GM11168 (cell line): ENCODE results near the gene SMURF2.
"Not testable (repeated sequence)": the region's sequence is repeated elsewhere in the genome, so short reads cannot be mapped to it uniquely, and the experiment has no call there.

ENCODE experiments used
- in situ Hi-C: fragments of 300-500 bp; cut with MboI; formaldehyde crosslinking; loops from one replicate; pipeline ENCODE4 v1.12.0; 2022; ENCODE audit warnings: low sequenced_read_pairs; ENCODE audit not compliant: unreplicated experiment

SMURF2 gene

DNA sequence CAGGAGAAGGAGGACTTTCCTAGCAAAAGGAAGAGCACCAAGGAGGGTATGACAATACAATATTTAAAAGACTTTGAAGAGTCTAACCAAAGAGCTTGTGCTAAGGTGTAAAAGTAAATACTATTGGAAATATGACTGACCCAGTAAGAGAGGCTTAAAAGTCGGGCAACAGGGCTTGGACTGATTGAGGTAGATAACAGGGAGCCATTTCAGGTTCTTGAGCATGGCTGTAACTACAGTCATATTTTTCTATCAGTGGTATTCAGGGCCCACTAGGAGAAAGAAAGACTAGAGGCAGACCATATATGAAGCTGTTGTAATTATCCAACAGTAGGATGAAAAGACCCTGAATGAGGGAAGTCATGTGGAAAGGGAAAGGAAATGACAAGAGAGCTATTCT lies 62.3 kb downstream of the SMURF2 start:
- in situ Hi-C loops, result no loop called here

DNA sequence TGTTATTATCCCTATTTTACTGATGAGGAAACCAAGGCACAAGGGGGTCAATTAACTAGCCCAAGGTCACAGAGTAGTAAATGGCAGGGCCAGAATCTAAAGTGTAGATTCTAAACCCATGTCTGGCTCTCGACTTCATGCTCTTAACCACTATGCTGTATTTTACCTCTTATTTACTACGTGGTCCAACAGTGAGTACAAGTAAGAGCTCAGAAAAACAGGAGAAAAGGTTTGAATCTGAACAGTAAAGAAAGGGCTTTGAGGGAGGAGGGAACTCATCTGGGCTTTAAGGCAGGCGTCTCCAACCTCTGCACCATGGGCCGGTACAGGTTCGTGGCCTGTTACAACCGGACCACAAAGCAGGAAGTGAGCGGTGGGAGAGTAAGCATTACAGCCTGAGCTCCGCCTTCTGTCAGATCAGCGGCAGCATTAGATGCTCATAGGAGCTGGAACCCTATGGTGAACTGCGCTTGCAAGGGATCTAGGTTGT lies 62.9 kb downstream of the SMURF2 start:
- in situ Hi-C loops, result no loop called here

DNA sequence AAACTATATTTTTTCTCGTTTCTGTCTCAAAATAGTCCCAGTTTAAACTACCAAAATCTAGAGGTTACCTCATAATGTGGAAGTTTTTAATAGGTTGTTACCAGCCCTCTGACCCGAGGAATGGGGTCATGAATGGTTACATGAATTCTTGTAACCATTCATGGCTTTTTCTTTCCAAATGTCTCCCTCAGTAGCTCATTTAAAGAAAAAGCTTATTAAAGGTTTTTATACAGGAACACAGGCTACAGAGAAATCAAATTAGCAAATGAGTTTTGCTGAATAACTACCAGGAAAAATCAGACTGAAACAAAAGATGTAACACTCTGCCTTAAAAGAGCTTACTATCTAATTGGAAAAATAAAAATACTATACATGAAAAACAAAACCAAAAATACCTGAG lies 63.4 kb downstream of the SMURF2 start:
- in situ Hi-C loops, result no loop called here

DNA sequence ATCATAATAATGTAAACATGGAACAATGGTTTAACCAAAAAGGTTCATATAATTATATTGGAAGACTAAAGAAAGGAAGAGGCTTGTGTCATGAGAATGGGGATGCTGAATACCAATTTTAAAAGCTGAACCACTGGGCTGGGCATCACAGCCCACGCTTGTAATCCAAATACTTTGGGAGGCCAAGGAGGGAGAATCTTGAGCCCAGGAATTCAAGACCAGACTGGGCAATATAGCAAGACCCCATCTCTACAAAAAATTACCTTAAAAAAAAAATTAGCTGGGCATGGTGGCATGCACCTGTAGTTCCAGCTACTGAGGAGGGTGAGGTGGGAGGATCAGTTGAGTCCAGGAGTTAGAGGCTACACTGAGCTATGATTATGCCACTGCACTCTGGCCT lies 65.1 kb downstream of the SMURF2 start:
- in situ Hi-C loops, result no loop called here

DNA sequence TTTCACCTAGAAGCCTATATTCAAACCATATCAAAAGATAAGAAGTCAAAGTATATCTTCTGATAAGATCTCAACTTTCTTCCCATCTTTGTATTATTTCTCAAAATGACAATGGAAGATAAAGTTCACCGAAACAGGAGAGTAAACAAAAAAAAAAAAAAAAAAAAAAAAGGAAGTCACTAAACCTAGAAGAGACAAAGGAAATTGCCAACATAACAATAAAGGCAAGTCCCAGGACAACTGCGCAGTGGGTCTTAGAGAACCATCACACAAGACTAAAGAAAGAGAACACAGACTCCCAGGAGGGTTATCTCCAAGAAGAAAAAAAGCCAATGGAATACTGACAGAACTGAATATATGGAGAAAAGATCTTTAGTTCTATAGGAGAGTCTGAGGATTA lies 65.7 kb downstream of the SMURF2 start:
- in situ Hi-C loops, result no loop called here

DNA sequence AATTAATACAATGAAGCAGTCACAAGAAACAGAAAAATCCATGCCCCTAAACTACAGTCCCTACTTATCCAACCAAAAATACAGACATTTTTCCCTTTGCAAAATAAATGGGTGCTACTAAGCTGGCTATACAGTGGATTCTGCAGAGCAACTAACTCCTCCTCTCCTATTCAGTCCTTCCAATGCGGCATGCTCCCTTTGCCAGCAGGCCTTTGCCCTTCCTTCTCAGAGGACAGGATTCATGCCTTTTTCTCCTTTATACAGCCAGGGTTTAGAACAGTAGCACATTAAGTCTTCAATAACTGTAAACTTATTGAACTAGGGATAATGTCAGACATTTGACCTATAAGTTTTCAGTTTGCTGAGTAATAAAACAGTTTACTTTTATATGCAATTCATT lies 70.2 kb downstream of the SMURF2 start:
- in situ Hi-C loops, result no loop called here

DNA sequence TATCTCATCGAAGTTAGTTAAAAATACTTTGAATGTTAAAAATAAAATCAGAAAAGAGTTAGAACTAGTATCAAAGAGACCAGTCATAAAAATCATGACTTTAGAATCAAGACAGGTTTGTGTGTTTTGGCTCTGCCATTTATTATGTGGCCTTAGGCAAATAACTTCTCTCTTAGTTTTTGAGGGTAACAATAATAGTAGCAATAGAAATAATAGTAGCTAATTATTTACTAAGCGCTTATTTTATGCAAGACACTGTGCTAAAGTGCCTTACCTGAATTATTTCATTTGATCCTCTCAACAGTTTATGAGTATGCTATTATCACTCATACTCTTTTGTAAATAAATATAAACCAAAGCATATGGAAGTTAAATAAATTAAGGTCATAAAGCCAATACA lies 77.0 kb downstream of the SMURF2 start:
- in situ Hi-C loops, result no loop called here

DNA sequence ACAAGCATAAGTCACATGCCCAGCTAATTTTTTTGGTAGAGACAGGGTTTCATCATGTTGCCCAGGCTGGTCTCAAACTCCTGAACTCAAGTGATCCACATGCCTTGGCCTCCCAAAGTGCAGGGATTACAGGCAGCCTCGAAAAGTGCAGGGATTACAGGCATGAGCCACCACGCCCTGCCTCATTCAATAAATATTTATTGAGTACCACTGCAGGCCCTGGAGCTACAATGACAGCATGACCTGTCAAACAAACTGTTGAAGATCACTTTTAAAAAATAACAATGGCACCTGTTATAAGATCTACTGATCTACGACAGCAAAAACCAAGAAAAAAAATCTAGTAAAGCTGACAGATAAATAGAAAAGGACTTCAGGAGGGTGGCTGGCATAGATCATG lies 79.1 kb downstream of the SMURF2 start:
- in situ Hi-C loops, result no loop called here

DNA sequence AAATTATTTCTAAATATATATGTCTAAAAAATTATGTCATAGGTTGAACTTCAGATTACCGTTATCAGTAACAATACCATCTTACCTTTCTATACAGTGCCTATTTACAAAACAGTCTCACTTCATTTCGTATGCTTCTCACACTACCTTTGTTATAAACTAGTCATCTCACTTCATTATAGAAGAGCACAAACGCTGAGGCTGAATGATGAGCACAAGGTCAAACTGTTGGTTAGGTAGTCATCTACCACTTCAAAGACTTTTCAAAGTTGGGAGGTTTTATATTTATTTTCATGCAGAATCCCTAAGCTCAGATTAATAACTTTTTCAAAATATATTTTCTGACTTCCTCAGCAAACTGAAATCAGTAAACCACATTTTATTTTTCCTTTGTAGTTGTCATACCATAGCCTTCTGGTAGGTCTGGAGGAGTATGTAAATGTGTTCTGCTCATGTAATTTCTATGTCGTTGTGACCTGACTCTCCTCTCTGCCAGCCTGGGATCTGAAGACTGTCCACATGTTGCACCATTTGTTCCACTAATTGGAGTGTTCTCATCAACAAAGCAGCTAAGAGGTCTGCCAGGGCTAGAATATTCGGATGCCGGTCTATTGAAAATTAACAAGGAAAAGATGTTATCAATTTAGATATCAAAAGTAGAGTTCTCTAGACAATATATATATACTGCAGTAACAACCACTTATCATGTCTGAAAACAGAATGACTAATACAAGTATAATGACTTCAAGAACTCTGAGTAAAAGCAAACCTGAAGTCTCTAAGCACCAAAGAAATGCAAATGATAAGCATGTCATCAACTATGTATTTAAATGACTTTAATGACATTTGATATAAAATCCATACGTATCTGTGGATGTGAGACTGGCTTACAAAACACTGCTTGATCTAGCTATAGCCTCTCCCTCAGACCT lies 81.5 kb downstream of the SMURF2 start:
- in situ Hi-C loops, result no loop called here

DNA sequence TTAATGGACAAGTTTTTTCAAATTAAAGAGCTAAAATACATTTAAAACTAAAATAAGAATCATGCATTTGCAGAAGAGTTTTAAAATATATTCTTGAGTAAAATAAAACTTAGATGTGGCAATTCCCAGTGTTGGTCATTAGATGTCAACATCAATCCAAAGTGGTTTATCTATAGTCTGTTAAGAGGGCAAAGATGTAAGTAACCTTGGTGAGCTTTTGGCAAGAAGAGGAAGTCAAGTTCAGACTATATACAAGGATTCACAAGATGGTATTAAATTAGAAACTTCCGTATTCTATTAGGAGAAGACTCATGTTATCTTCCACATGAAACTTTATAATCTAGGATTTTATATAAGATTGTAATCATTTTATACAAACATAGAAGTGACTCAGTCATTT lies 82.2 kb downstream of the SMURF2 start:
- in situ Hi-C loops, result no loop called here

DNA sequence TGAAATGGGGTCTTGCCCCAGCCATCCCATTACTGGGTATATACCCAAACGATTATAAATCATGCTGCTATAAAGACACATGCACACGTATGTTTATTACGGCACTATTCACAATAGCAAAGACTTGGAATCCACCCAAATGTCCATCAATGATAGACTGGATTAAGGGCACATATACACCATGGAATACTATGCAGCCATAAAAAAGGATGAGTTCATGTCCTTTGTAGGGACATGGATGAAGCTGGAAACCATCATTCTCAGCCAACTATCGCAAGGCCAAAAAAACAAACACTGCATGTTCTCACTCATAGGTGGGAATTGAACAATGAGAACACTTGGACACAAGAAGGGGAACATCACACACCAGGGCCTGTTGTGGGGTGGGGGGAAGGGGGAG lies 85.1 kb downstream of the SMURF2 start:
- in situ Hi-C loops, result not testable (repeated sequence)

DNA sequence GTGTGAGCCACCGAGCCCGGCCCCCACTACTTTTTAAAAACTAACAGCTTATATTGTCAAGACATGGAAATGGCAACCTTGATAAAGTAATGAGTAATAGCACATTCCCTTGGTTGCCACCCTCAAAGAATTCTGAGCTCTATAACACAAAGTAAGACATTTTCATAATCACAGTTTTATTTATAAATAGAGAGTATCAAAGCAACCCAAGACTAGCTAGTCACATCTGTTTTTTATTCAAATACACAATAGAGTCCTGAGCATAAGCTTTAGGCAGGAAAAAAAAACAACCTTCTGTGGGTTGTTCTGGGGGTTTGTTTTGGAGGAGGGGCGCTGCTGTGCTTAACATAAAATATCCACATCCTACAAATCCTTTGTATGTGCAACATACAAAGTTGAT lies 86.7 kb downstream of the SMURF2 start:
- in situ Hi-C loops, result no loop called here

DNA sequence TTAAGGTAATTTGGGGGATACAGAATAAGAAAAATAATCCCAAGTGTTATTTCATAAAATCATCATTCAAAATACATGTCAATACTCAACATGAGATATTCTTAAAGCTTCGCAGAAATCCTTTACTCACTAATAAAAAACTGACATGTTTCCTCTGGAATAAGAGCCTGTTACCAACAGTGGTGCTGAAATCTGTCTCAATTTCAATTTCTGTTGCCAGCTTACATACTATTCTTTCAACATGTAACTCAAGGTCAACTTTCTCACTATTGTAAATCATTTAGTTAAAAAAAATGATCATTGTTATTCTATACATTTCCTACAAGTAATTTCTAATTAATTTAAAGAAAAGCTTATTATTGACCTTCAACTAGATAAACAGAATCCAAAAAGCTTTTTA lies 87.5 kb downstream of the SMURF2 start:
- in situ Hi-C loops, result no loop called here

DNA sequence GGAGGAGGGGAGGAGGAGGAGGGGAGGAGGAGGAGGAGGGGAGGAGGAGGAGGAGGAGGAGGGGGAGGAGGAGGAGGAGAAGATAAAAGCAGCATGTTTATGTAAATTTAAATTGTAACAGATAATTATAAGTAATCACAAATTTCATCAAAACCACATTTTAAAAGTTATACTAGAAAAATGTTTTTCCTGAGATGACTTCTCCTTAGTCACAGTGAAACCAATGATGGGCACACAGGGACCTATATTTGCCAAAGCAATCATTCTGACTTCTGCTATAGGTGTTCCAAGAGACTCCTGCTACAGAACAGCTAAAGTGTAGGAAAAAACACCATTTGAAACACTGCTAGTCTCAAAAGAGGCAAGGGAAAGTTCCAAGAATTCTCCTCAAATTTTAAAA lies 88.9 kb downstream of the SMURF2 start:
- in situ Hi-C loops, result no loop called here

DNA sequence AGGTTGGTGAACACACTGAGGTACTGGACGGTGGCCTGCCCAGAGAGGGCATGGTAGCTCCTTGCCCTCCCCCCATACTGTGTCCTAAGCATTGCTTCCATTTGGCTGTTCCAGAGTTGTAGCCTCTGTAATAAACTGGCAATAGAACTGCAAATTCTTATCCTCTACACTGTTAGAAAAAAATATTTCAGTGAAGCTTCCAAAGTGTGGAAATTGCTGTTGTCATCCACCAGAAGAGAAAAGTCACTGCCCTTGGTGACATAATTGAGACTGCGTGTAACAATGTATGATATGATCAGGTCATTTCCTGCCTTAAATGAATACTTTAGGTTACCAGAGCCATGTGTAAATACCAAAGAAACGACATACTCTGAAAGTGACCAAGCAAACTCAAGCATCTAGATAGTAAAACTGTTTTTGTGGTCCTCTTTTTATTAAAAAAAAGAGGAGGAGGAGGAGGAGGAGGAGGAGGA lies 89.4 kb downstream of the SMURF2 start:
- in situ Hi-C loops, result no loop called here

DNA sequence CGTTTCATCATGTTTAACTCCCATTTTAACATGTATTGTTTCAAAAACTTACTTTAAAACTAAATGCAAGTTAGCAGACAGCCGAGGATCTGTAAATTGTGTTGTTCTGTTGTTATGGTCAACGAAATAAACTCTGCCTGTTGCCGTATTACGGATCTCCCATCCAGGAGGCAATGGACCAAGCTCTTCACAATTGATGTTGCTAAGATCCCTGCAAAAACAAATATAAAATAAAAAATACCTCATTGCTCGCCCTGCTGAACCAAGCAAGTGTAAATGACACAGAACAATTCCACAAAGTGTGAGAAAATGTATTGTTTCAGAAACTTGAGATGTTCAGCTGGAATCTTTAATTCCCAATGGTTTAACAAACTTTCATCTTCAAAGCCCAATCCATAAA lies 90.4 kb downstream of the SMURF2 start:
- in situ Hi-C loops, result no loop called here

DNA sequence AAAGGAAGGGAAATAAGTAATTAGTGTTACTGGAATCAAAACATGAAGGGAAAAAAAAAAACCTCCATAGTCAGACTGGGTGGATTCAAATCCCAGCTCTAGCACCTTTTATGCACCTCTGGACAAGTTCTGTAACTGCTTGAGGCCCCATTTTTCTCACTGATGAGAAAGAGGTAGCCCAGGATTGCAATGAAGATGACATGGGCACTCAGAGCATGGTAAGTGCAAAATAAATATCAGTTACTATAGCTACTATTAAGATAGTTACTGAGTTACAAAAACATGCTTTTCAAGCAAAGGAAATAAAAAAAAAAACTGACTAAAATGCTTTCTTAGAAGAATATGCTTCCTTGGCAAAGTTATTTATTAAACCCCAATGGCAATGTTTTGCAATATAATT lies 96.5 kb downstream of the SMURF2 start:
- in situ Hi-C loops, result no loop called here

DNA sequence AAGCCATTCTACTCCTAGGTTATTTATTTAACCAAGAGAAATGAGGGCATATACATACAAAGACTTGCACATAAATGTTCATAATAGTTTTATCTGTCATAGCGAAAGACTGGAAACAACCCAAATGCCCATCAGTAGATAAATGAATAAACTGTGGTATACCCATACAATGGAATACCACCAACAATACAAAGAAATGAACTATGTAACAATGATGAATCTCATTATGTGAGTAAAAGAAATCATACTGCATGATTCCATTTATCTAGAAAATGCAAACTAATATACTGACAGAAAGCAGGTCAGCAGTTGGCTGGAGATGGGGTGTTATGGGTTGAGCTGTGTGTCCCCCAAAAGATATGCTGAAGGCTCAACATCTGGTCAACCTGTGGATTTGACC lies 98.0 kb downstream of the SMURF2 start:
- in situ Hi-C loops, result no loop called here

DNA sequence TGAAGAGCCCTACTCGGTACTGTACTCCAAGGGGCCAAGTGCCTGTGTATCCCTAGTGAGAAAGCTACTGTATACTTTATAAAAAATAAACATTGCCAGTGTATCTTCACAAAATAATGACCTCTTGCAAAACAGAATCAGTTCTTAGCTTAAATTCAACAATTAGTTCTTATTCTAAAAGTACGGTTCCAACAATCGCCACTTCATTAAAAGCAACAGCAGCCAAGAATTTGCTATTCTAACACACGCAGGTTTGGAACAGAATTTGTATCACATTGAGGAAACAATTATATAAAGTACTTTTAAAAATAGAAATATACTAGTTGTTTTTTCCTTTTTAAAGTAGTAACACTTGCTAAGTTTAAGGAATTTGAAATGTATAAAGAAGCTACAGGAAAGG lies 106.8 kb downstream of the SMURF2 start:
- in situ Hi-C loops, result no loop called here

DNA sequence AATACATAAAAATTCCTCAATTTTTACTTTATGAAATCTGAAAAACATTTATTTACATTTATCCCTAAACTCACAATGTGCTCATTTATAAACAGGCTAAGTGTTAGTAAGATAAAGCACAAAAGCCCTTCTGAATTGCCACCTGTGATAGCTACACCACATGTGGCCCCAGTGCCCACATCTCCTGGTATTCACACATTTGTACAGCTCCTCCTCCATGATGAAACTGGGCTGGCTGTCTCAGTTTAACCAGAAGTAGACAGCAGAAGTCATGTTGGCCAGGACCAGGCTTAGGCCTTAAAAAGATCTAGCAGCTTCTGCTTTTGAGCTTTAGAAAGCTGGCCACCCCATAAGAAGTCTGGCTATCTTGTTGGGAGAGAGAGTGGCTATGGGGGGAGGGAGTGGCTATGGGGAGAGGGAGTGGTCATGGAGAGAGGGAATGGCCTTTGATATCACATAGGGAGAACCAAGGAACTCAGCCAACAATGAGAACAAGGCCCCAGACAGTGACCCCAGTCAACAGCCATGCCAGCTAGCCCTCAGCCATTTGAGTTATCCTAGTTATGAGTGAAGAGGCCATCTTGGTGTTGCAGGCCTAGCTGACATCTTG lies 108.0 kb downstream of the SMURF2 start:
- in situ Hi-C loops, result no loop called here

DNA sequence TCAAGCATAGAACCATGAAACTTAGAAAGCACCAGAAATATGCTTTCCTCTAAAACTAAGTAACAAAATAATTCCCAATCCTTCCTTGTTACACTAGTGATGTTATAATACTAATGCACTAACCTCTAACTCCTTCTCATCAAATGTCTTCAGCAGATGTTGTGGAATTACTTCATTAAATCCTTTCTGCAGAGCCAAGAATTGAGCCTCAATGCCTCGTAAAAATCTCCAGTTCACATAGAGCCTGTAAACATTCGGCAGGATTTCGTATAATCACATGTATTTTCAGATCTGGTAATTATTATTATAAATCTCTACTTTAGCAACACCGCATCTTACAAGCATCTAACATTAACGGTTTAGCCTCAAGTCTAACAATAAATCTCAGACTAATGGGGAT lies 110.6 kb downstream of the SMURF2 start:
- in situ Hi-C loops, result no loop called here

DNA sequence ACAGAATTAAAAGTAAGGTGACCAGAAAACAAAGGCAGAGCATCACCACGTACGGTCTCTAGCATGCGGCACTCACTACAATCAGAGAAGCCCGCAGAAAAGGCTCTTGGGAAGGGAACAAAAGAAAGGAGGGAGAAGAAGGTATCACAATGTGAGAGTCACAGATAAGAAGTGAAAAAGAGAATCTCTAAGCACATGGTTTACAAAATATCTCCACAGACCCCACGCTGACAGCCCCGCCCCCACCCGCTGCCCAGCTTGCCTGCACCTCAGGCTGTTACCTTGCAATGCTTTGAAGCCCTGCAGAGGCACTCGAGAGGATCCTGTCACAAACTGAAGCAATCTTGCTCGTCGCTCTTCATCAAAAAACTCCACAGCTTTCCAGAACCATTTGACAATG lies 114.8 kb downstream of the SMURF2 start:
- in situ Hi-C loops, result no loop called here
